ENCODE data around the gene SPOPL. TPM values are rescaled to one million over a fixed set of nuclear protein-coding genes. Genes with fewer than 3 reads are reported as not detected.

The SPOPL gene
- total RNA-seq, 1 experiment from 2014 or later, result 13.6 TPM

GRCh38 chr2:138572318-138572717, 70.7 kb downstream of the SPOPL start:
- Histone ChIP-seq H3K18ac (ENCODE audit: insufficient read length, low read depth, low read length) (no peak overlapping the region), H3K23me2 (ENCODE audit: insufficient read length, low read depth, low read length, poor library complexity, severe bottlenecking) (no peaks in the 10 kb centered on the region), H4K20me1 (ENCODE audit: control insufficient read depth, insufficient read depth, insufficient read length) (no peaks in the 10 kb centered on the region), H2BK12ac (ENCODE audit: insufficient read length, low read depth, low read length) (no peak overlapping the region), H4K91ac (ENCODE audit: insufficient read length, low read depth, low read length) (no peak overlapping the region), H3K9ac (ENCODE audit: extremely low read depth, insufficient read length, low read length) (no peak overlapping the region), H2AFZ (ENCODE audit: low read length) (no peak overlapping the region), H2BK120ac (ENCODE audit: low read depth, low read length, poor library complexity, severe bottlenecking) (no peak overlapping the region), H2AK5ac (ENCODE audit: insufficient read length, low read length) (no peak overlapping the region), H3K9me3 (ENCODE audit: control insufficient read depth, low read depth, low read length) (no peaks in the 10 kb centered on the region), H3K79me1 (ENCODE audit: insufficient read depth, low read depth, low read length, poor library complexity, severe bottlenecking) (no peaks in the 10 kb centered on the region), H3K4ac (ENCODE audit: low read depth, low read length) (no peak overlapping the region), H3K4me1 (ENCODE audit: insufficient read depth, low read length) (no peaks in the 10 kb centered on the region), H3K23ac (ENCODE audit: insufficient read length, low read depth, low read length) (no peak overlapping the region), H4K5ac (ENCODE audit: insufficient read length, low read depth, low read length) (no peak overlapping the region), H2BK5ac (ENCODE audit: insufficient read length, low read length) (no peak overlapping the region), H2BK15ac (ENCODE audit: low read depth, low read length) (no peak overlapping the region), H3T11ph (ENCODE audit: low read length) (no peak overlapping the region), H2BK20ac (ENCODE audit: low read depth, low read length, poor library complexity, severe bottlenecking) (no peak overlapping the region), H3K14ac (ENCODE audit: insufficient read depth, low read length) (no peak overlapping the region), H3K27me3 (ENCODE audit: insufficient read depth, low read length) (no peaks in the 10 kb centered on the region), H3K27ac (ENCODE audit: insufficient read length, low read depth, low read length) (no peak overlapping the region), H3K79me2 (ENCODE audit: insufficient read depth, low read length) (no peaks in the 10 kb centered on the region), H3K56ac (ENCODE audit: insufficient read length, low read depth, low read length) (no peak overlapping the region), H4K8ac (replicated peaks; ENCODE audit: insufficient read length, low read depth, low read length) (no peak overlapping the region), H3K4me2 (ENCODE audit: insufficient read depth, insufficient read length, low read length) (no peak overlapping the region)
- DNase-seq, result no peak
- TF ChIP-seq, protein P1, sequence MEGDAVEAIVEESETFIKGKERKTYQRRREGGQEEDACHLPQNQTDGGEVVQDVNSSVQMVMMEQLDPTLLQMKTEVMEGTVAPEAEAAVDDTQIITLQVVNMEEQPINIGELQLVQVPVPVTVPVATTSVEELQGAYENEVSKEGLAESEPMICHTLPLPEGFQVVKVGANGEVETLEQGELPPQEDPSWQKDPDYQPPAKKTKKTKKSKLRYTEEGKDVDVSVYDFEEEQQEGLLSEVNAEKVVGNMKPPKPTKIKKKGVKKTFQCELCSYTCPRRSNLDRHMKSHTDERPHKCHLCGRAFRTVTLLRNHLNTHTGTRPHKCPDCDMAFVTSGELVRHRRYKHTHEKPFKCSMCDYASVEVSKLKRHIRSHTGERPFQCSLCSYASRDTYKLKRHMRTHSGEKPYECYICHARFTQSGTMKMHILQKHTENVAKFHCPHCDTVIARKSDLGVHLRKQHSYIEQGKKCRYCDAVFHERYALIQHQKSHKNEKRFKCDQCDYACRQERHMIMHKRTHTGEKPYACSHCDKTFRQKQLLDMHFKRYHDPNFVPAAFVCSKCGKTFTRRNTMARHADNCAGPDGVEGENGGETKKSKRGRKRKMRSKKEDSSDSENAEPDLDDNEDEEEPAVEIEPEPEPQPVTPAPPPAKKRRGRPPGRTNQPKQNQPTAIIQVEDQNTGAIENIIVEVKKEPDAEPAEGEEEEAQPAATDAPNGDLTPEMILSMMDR (conservative IDR thresholded peaks at IDR 0.05), result no peak
- Mint-ChIP-seq H3K9me3 (peaks cover 3 to 4% of the 10 kb centered on the region in 2 experiments; a peak in 2 of 5 replicates), H3K4me1 (no peaks in the 10 kb centered on the region), H3K27me3 (ENCODE audit: low read depth) (no peaks in the 10 kb centered on the region), H3K4me3 (no peak overlapping the region), H3K27ac (no peak overlapping the region), H3K36me3 (ENCODE audit: insufficient read depth in 1 of 3, low read depth in 3 of 3) (peaks cover 25 to 36% (median 28%) of the 10 kb centered on the region in 3 experiments)
- no CpG with 5 or more reads among the region's 2 CpGs for WGBS (ENCODE audit: extremely low coverage, insufficient read length, low lambda C conversion rate)
